Fibroblast of the aortic adventitia (primary cell): Measurements from ENCODE around the gene LRRC4B. TPM values are rescaled to one million over a fixed set of nuclear protein-coding genes. Genes with fewer than 3 reads are reported as not detected.
"Not testable (repeated sequence)": the region's sequence is repeated elsewhere in the genome, so short reads cannot be mapped to it uniquely, and the experiment has no call there.

ENCODE experiments used
- DNase-seq: peaks from one replicate; pipeline ENCODE4 v3.0.0-alpha.2; 2010; ENCODE audit warnings: low read depth
- H3K4me3 ChIP-seq: 2 replicates; pipeline ENCODE4 v1.5.1; 2011; ENCODE audit warnings: low read depth, mild to moderate bottlenecking, control low read depth, low read length, moderate library complexity
- total RNA-seq: library from RNA; depleted of rRNA; stranded (reverse); fragments of >200 nt; gene quantifications from 2 replicates; pipeline ENCODE4 v1.2.3, GENCODE V29; 2012; ENCODE audit warnings: low replicate concordance
- TF ChIP-seq, protein P1 (sequence below): IDR thresholded peaks from 2 replicates; pipeline ENCODE4 v1.5.1; 2011; ENCODE audit warnings: mild to moderate bottlenecking, low read length, control low read depth, inconsistent platforms; ENCODE audit not compliant: insufficient read depth

The LRRC4B gene
- total RNA-seq, 1 donor: not detected

DNA sequence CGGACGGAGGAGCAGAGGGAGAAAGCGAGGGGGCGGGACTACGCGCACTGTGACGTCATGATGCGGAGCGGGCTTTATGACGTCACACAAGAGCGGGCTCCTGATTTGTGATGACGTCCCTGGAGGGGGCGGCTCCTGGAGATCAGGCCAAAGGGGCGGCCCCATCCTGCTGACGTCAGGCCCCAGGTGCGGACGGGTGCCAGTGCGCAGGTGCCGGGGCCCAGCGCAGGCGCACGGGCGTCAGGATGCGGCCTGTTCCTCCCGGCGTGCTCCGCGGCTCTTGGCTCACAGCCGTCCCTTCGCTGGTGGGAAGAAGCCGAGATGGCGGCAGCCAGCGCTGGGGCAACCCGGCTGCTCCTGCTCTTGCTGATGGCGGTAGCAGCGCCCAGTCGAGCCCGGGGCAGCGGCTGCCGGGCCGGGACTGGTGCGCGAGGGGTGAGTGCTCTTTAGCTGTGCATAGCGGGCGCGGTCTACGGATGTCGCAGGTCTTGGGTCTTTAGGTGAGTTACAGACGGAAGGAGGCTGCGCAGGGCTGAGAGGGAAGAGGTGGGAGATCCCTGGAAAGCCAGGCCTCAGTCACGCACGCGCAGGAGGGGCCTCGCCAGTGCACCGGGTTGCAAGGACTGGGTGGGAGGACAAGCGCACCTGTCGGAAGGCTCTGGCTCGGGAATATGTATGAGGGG, 91.9 kb downstream of the LRRC4B start, which contains the start of the genes EMC10 and GARIN5A:
TSS of gene EMC10 (plus strand) at position 284 of the 683 bp plus-strand sequence. CDS start at position 322, 38 bp downstream.
TSS of gene GARIN5A (minus strand) at position 625 of the 683 bp plus-strand sequence. CDS start at position 165, 460 bp downstream.
- DNase-seq: peak; percentile 90
- TF ChIP-seq, protein P1, sequence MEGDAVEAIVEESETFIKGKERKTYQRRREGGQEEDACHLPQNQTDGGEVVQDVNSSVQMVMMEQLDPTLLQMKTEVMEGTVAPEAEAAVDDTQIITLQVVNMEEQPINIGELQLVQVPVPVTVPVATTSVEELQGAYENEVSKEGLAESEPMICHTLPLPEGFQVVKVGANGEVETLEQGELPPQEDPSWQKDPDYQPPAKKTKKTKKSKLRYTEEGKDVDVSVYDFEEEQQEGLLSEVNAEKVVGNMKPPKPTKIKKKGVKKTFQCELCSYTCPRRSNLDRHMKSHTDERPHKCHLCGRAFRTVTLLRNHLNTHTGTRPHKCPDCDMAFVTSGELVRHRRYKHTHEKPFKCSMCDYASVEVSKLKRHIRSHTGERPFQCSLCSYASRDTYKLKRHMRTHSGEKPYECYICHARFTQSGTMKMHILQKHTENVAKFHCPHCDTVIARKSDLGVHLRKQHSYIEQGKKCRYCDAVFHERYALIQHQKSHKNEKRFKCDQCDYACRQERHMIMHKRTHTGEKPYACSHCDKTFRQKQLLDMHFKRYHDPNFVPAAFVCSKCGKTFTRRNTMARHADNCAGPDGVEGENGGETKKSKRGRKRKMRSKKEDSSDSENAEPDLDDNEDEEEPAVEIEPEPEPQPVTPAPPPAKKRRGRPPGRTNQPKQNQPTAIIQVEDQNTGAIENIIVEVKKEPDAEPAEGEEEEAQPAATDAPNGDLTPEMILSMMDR: no peak
- peak within 1 kb of the TSS; percentile 97 for H3K4me3 ChIP-seq

DNA sequence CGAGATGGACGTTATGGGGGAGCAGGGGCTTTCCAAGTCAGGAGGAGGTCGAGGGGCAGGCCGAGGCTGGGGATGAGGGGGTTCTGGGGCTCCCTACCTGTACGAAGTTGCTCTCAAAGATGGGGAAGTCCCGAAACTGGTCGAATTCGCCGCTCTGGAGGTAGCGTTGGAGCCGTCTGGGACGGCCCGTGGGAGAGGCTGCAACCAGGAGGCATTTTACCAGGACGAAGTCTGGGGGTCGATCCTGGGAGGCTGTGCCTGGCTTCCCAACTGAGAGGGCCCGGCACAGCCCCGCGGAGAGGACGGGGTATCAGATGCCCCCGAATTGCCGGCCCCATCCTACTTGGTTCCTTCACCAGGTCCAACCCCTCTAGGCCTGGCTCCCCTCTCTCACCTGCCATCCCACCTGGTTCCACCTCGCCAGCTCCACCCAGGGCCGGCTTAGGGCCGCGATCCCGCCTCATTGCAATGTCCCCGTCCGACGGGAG, 92.5 kb downstream of the LRRC4B start:
- no peak for DNase-seq
- H3K4me3 ChIP-seq: peak overlapping the region; percentile 13
- TF ChIP-seq, protein P1: no peak

DNA sequence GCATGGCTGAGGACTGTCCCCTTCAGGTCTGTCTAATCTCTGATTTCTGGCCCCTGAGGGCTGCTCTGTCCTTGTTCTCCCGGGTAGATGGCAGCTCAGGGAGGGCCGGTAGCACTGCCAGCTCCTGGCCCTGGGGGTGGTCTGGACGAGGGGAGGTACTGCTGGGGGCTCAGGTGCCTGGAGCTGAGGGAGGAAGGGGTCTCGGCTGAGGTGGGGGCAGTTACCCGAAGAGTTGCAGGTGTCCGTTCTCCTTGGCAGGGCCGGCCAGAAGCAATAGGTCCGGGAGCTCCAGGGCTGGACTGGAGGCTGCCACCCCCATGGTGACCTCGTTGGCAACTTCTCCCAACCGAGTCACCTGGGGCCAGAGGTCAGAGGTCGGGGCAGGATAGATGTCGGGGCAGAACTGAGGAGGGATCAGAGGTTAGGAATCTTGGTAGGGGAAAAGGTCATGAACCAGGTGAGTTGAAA, 93.1 kb downstream of the LRRC4B start:
- TF ChIP-seq, protein P1: no peak
- no peak for DNase-seq

DNA sequence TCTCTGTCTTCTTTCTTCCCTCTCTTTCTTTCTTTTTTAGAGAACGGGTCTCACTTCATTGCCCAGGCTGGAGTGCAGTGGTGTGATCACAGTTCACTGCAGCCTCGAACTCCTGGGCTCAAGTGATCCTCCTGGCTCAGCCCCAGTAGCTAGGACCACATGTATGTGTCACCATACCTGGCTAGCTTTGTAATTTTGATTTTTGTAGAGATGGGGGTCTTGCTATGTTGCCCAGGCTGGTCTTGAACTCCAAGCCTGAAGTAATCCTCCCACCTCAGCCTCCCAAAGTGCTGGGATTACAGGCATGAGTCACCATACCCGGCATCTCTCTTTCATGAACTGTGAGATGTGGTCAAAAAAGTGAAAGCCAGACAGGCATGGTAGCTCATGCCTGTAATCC, 94.9 kb downstream of the LRRC4B start:
- DNase-seq, H3K4me3 ChIP-seq: not testable (repeated sequence)

More for the DNA sequence above, 93.1 kb downstream of the LRRC4B start:
- H3K4me3 ChIP-seq: no peak overlapping the region

DNA sequence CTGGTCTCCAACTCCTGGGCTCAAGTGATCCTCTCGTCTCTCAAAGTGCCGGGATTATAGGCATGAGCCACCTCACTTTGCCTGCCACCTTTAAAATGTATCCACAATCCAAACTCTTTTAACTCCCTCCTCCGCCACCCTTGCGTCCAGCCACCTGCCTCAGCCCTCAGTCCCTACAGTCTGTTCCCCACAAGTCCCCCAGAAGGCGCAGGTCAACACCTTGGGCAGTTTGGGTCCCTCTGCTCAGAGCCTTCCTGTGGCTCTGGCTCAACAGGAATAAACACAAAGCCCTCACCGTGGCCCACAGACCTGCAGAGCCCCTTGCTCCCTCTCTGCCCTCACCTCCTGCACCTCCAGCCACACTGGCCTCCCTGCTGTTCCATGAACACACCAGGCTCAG, 99.4 kb downstream of the LRRC4B start:
- no peak for DNase-seq
- TF ChIP-seq, protein P1: no peak

DNA sequence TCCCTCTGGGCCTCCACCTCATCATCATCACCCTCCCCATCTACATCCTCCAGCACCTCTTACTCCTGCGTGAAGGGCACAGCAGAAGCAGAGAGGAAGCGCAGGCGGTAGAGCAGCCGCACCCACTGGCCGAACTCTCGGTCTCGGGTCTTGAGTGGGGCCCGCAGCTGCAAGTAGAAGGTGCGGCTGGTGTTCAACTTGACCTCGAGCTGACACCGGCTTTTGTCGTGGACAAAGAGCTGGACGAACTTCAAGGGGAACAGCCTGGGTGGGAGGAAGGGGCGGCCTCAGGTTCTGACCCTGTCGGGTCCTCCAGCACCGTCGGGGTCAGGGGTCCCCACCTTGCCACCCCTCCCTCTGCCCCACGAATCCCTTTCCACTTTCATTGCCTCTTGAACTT, 100.7 kb downstream of the LRRC4B start:
- TF ChIP-seq, protein P1: no peak
- DNase-seq: no peak
- no peak overlapping the region for H3K4me3 ChIP-seq

More for the DNA sequence above, 99.4 kb downstream of the LRRC4B start:
- H3K4me3 ChIP-seq: no peak overlapping the region

Other genes starting within 250 kb of the LRRC4B start
- gene KCNC3, start 239.1 kb downstream of the LRRC4B start, total RNA-seq: not detected in 2 replicates
- gene NAPSA, start 202.8 kb downstream of the LRRC4B start, total RNA-seq: not detected in 2 replicates
- 47.7 and 59.7 TPM in 2 replicates for gene NR1H2, start 192.0 kb downstream of the LRRC4B start, total RNA-seq
- 8.8 and 29.3 TPM in 2 replicates for gene POLD1, start 184.1 kb downstream of the LRRC4B start, total RNA-seq
- gene SPIB, start 149.5 kb downstream of the LRRC4B start, total RNA-seq: not detected in 2 replicates
- not detected in 2 replicates for gene MYBPC2, start 135.5 kb downstream of the LRRC4B start, total RNA-seq
- gene EMC10, start 91.9 kb downstream of the LRRC4B start, total RNA-seq: 22.8 and 35.2 TPM in 2 replicates
- gene GARIN5A, start 91.6 kb downstream of the LRRC4B start, total RNA-seq: not detected in 2 replicates
- 12.1 and 26.7 TPM in 2 replicates for gene JOSD2, start 57.2 kb downstream of the LRRC4B start, total RNA-seq
- not detected in 2 replicates for gene ASPDH, start 54.5 kb downstream of the LRRC4B start, total RNA-seq
- 0.09 TPM in 1 of 2 replicates, not detected in the other for gene SYT3, start 71.4 kb upstream of the LRRC4B start, total RNA-seq
- gene C19orf81, start 81.0 kb upstream of the LRRC4B start, total RNA-seq: not detected in 2 replicates
- 2.6 and 4.2 TPM in 2 replicates for gene SHANK1, start 151.4 kb upstream of the LRRC4B start, total RNA-seq
- 21.8 and 71.8 TPM in 2 replicates for gene CLEC11A, start 154.9 kb upstream of the LRRC4B start, total RNA-seq
- not detected in 2 replicates for gene GPR32, start 202.0 kb upstream of the LRRC4B start, total RNA-seq
- gene ACP4, start 222.0 kb upstream of the LRRC4B start, total RNA-seq: not detected in 2 replicates